Mesendoderm (in vitro differentiated cells): ENCODE measurements around the gene RO60.

ENCODE experiments used
- DNase-seq: peaks from one replicate; pipeline ENCODE4 v3.0.0; 2013
- H2AK5ac ChIP-seq: 2 replicates; pipeline ENCODE4 v1.6.1; 2013; ENCODE audit warnings: low read length, inconsistent platforms
- H2BK120ac ChIP-seq: 2 replicates; pipeline ENCODE4 v1.6.1; 2013; ENCODE audit warnings: low read depth, mild to moderate bottlenecking, low read length, moderate library complexity, mixed read lengths
- H2BK15ac ChIP-seq: replicated peaks from 2 replicates; pipeline ENCODE4 v1.6.1; 2013; ENCODE audit warnings: low read depth, mild to moderate bottlenecking, moderate library complexity
- H2BK5ac ChIP-seq: 2 replicates; pipeline ENCODE4 v1.6.1; 2013; ENCODE audit warnings: low read length, inconsistent platforms
- H3K18ac ChIP-seq: 2 replicates; pipeline ENCODE4 v1.6.1; 2013; ENCODE audit warnings: mild to moderate bottlenecking, low read length, mixed read lengths
- H3K23ac ChIP-seq: one replicate; pipeline ENCODE4 v1.6.1; 2013; ENCODE audit warnings: low read length
- H3K27ac ChIP-seq: 2 replicates; pipeline ENCODE4 v1.5.1; 2013; ENCODE audit warnings: low read depth, mild to moderate bottlenecking, inconsistent platforms, low read length, moderate library complexity
- H3K27me3 ChIP-seq: 2 replicates; pipeline ENCODE4 v1.6.1; 2013; ENCODE audit warnings: low read length, control low read depth, mild to moderate bottlenecking, inconsistent platforms; ENCODE audit not compliant: insufficient read depth, poor library complexity
- H3K36me3 ChIP-seq: 2 replicates; pipeline ENCODE4 v1.6.1; 2013; ENCODE audit warnings: low read length, inconsistent platforms; ENCODE audit not compliant: control insufficient read depth, insufficient read depth
- H3K4ac ChIP-seq: one replicate; pipeline ENCODE4 v1.6.1; 2013; ENCODE audit warnings: low read depth, mild to moderate bottlenecking, low read length, moderate library complexity
- H3K4me1 ChIP-seq: 2 replicates; pipeline ENCODE4 v1.6.1; 2013; ENCODE audit warnings: low read depth, low read length, inconsistent platforms; ENCODE audit not compliant: control insufficient read depth
- H3K4me2 ChIP-seq: 2 replicates; pipeline ENCODE4 v1.6.1; 2013; ENCODE audit warnings: low read length
- H3K4me3 ChIP-seq: 2 replicates; pipeline ENCODE4 v1.5.1; 2013; ENCODE audit warnings: mild to moderate bottlenecking, low read length
- H3K56ac ChIP-seq: one replicate; pipeline ENCODE4 v1.6.1; 2013; ENCODE audit warnings: low read length
- H3K79me1 ChIP-seq: 2 replicates; pipeline ENCODE4 v1.6.1; 2013; ENCODE audit warnings: low read length, inconsistent platforms
- H3K79me2 ChIP-seq: 2 replicates; pipeline ENCODE4 v1.6.1; 2013; ENCODE audit warnings: mild to moderate bottlenecking, low read length; ENCODE audit not compliant: control insufficient read depth, insufficient read depth
- H3K9ac ChIP-seq: 2 replicates; pipeline ENCODE4 v1.6.1; 2013; ENCODE audit warnings: low read length, inconsistent platforms
- H4K5ac ChIP-seq: one replicate; pipeline ENCODE4 v1.6.1; 2013; ENCODE audit warnings: low read length
- H4K8ac ChIP-seq: one replicate; pipeline ENCODE4 v1.6.1; 2013; ENCODE audit warnings: low read depth, mild to moderate bottlenecking, control low read depth, low read length, moderate library complexity
- WGBS: extraction: QIAGEN DNeasy Blood & Tissue Kit; methylation state at CpG from one replicate; pipeline ENCODE4 v1.1.7; 2013; ENCODE audit warnings: low lambda C conversion rate, missing lambda C conversion rate; ENCODE audit not compliant: insufficient coverage; ENCODE audit errors: extremely low coverage; 5-methylcytosine and 5-hydroxymethylcytosine counted together

Gene RO60

DNA sequence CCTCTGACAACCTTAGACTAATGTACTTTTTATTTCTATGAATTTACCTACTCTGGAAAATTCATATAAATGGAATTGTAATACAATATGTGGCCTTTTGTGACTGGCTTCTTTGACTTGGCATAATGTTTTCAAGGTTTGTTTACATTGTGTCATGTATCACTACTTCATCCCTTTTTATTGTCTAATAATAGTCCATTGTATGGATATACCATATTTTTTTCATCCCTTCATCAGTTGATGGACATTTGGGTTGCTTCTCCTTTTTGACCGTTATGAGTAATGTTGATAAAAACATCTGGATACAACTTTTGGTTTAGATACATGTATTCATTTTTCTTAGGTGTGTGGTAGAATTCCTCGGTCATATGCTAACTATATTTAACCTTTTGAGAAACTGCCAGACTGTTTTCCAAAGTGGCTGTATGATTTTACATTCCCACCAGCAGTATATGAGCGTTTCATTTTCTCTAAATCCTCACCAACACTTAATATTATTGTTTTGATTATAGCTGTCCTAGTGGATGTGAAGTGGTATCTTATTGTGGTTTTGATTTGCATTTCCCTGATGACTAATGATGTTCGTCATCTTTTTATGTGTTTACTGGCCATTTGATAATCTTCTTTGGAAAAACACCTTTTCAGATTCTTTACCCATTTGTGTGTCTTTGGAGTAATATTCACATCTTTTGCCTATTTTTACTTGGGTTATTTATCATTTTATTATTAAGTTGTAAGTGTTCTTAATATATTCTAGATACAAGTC, 3.5 kb downstream of the RO60 start:
- Histone ChIP-seq H2BK5ac (no peak overlapping the region), H2AK5ac (no peak overlapping the region), H3K9ac (no peak overlapping the region), H3K4me1 (no peaks in the 10 kb centered on the region), H3K4ac (no peak overlapping the region), H3K79me1 (peaks cover 12% of the 10 kb centered on the region), H3K4me2 (no peak overlapping the region), H3K36me3 (no peaks in the 10 kb centered on the region), H3K18ac (no peak overlapping the region), H3K4me3 (no peak overlapping the region), H4K8ac (no peak overlapping the region), H3K79me2 (peaks cover 46% of the 10 kb centered on the region), H3K56ac (no peak overlapping the region), H4K5ac (no peak overlapping the region), H3K27ac (no peak overlapping the region), H2BK15ac (no peak overlapping the region), H2BK120ac (no peak overlapping the region), H3K23ac (no peak overlapping the region), H3K27me3 (no peaks in the 10 kb centered on the region)
- WGBS = no CpG with 5 or more reads among the region's 4 CpGs
- no peak for DNase-seq

DNA sequence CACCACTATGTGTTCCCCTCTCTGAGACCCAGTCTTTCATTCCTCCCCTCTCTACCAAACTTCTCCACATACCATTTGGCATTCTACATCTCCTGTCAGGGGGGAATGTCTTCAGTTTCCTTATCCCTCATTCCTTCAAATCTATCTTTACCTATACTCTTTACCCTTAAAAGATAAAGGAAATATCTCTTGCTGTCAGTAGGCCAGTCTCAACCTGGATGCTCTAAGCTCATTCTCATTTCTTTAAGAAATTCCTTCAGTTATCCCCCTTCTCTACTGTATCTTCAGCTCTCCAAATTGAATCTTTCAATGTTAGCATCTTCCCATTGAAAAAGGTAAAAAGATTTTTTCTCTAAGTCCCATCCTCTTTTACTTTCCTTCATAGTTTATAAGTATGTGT, 6.5 kb downstream of the RO60 start:
- H4K8ac ChIP-seq = no peak overlapping the region
- H3K36me3 ChIP-seq = no peaks in the 10 kb centered on the region
- H3K27me3 ChIP-seq = no peaks in the 10 kb centered on the region
- no peak overlapping the region for H4K5ac ChIP-seq
- no peak overlapping the region for H3K4ac ChIP-seq
- H3K9ac ChIP-seq = no peak overlapping the region
- H3K56ac ChIP-seq = no peak overlapping the region
- no peak overlapping the region for H2BK120ac ChIP-seq
- H2BK15ac ChIP-seq = no peak overlapping the region
- no peak overlapping the region for H3K18ac ChIP-seq
- no peak for DNase-seq
- H3K79me2 ChIP-seq = peaks cover 35% of the 10 kb centered on the region
- no peak overlapping the region for H2AK5ac ChIP-seq
- no peak overlapping the region for H3K27ac ChIP-seq
- no peak overlapping the region for H3K23ac ChIP-seq
- no peak overlapping the region for H3K4me2 ChIP-seq
- no peak overlapping the region for H2BK5ac ChIP-seq
- H3K79me1 ChIP-seq = peaks cover 19% of the 10 kb centered on the region
- H3K4me3 ChIP-seq = no peak overlapping the region
- peaks cover 2% of the 10 kb centered on the region for H3K4me1 ChIP-seq

- no peak for DNase-seq
- WGBS = no CpG with 5 or more reads among the region's 4 CpGs
- no peak overlapping the region for H3K27ac ChIP-seq
- H3K4ac ChIP-seq = no peak overlapping the region
- H3K9ac ChIP-seq = no peak overlapping the region
- H4K8ac ChIP-seq = no peak overlapping the region
- no peaks in the 10 kb centered on the region for H3K36me3 ChIP-seq
- no peak overlapping the region for H3K18ac ChIP-seq
- H3K4me3 ChIP-seq = no peak overlapping the region
- H2AK5ac ChIP-seq = no peak overlapping the region
- H3K4me2 ChIP-seq = no peak overlapping the region
- H2BK15ac ChIP-seq = no peak overlapping the region
- H3K56ac ChIP-seq = no peak overlapping the region
- no peak overlapping the region for H3K23ac ChIP-seq
- H2BK5ac ChIP-seq = no peak overlapping the region
- no peak overlapping the region for H4K5ac ChIP-seq
- no peaks in the 10 kb centered on the region for H3K27me3 ChIP-seq
- peaks cover 31% of the 10 kb centered on the region for H3K79me2 ChIP-seq
- peaks cover 19% of the 10 kb centered on the region for H3K79me1 ChIP-seq
- H3K4me1 ChIP-seq = peaks cover 2% of the 10 kb centered on the region
- no peak overlapping the region for H2BK120ac ChIP-seq
Observed at GRCh38 chr1:193066606-193067005, 7.2 kb downstream of the RO60 start.

DNA sequence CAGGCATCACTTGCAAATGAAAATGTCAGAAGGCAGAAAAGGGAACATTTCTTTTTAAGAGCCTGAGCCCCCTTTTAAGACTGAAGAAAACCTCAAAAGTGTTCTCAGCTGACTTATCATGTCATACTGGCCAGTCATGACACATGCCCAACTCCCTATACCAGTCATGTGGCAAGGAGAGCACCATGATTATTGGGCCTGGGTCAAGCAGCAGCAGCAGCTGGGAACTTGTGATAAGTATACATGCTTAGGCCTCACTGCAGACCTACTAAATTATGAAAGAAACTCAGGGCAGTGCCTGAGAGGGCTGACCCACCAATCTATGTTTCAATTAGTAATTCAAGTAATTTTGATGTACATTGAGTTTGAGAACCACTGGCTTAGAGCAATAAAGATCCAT, 8.6 kb downstream of the RO60 start:
- no peak overlapping the region for H3K27ac ChIP-seq
- H3K79me2 ChIP-seq = peaks cover 22% of the 10 kb centered on the region
- H3K4me3 ChIP-seq = no peak overlapping the region
- H3K79me1 ChIP-seq = peaks cover 19% of the 10 kb centered on the region
- DNase-seq = no peak
- no peak overlapping the region for H2BK15ac ChIP-seq
- H3K27me3 ChIP-seq = no peaks in the 10 kb centered on the region
- no peak overlapping the region for H3K18ac ChIP-seq
- H3K56ac ChIP-seq = no peak overlapping the region
- no peak overlapping the region for H2BK5ac ChIP-seq
- no peak overlapping the region for H4K8ac ChIP-seq
- H2AK5ac ChIP-seq = no peak overlapping the region
- no peak overlapping the region for H3K4ac ChIP-seq
- peaks cover 2% of the 10 kb centered on the region for H3K4me1 ChIP-seq
- no peak overlapping the region for H3K23ac ChIP-seq
- H3K36me3 ChIP-seq = no peaks in the 10 kb centered on the region
- H4K5ac ChIP-seq = no peak overlapping the region
- no peak overlapping the region for H3K9ac ChIP-seq
- no peak overlapping the region for H3K4me2 ChIP-seq
- H2BK120ac ChIP-seq = no peak overlapping the region

DNA sequence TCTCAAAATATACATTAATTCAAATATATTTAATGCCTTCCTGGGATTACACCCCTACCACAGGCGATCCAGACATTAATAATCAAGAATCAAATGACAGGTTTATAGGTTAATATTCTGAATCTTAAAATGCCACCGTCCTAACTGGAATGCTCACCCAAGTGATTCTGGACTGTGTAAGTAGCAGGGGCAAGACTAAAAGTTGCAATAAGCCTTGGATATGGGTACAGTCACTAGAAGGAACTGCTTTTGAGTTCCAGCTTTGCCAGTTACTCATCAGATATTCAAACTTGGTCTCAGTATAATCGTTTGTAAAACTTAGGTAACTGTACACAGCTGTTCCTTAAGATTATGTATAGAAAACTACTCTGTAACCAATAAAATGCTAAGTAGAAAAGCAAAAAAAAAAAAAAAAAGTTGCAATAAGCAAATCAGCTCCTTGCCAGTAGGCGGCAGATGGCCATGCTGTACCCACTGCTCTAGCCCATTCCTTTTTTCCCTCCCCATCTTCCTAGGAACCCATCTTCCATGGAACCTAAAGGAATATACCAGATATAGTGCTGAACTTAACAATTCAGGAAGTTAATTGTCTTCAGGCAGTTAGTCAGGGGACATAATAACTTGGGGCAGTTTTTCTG, 10.5 kb downstream of the RO60 start:
- Histone ChIP-seq H2BK15ac (no peak overlapping the region), H3K36me3 (no peaks in the 10 kb centered on the region), H2BK120ac (no peak overlapping the region), H3K4ac (no peak overlapping the region), H4K8ac (no peak overlapping the region), H3K23ac (no peak overlapping the region), H3K79me2 (peaks cover 14% of the 10 kb centered on the region), H3K79me1 (peaks cover 13% of the 10 kb centered on the region), H3K9ac (no peak overlapping the region), H3K18ac (no peak overlapping the region), H3K56ac (no peak overlapping the region), H2BK5ac (no peak overlapping the region), H4K5ac (no peak overlapping the region), H3K4me1 (peaks cover 2% of the 10 kb centered on the region), H3K27ac (no peak overlapping the region), H3K4me2 (no peak overlapping the region), H3K27me3 (no peaks in the 10 kb centered on the region), H2AK5ac (no peak overlapping the region), H3K4me3 (no peak overlapping the region)
- no CpG with 5 or more reads among the region's 4 CpGs for WGBS
- DNase-seq = peak; percentile 75

- Histone ChIP-seq H3K23ac (no peak overlapping the region), H3K79me1 (peaks cover 14% of the 10 kb centered on the region), H2BK120ac (no peak overlapping the region), H3K27me3 (no peaks in the 10 kb centered on the region), H2BK15ac (no peak overlapping the region), H3K4me2 (no peak overlapping the region), H4K8ac (no peak overlapping the region), H3K18ac (no peak overlapping the region), H2BK5ac (no peak overlapping the region), H3K27ac (no peak overlapping the region), H3K4ac (no peak overlapping the region), H3K9ac (no peak overlapping the region), H3K79me2 (peaks cover 15% of the 10 kb centered on the region), H3K4me3 (no peak overlapping the region), H3K56ac (no peak overlapping the region), H3K36me3 (no peaks in the 10 kb centered on the region), H4K5ac (no peak overlapping the region), H3K4me1 (peaks cover 2% of the 10 kb centered on the region), H2AK5ac (no peak overlapping the region)
- no peak for DNase-seq
- WGBS = no CpG with 5 or more reads among the region's 2 CpGs
Observed at GRCh38 chr1:193070386-193070753, 11.0 kb downstream of the RO60 start.
